Ovary (tissue), 9 donors: ENCODE results near the gene RSBN1L. TPM values are rescaled to one million over a fixed set of nuclear protein-coding genes. Genes with fewer than 3 reads are reported as not detected.

Experiments used
- DNase-seq, 5 donors: peaks; one replicate each; pipeline ENCODE4 v3.0.0-alpha.2; 2019 to 2020
- H3K27ac ChIP-seq, 2 donors: fragments of 200-600 bp; one replicate each; pipeline versions ENCODE4 v1.5.1 to v1.8.0; 2019 to 2022
- H3K27me3 ChIP-seq: fragments of 200-600 bp; one replicate; pipeline ENCODE4 v1.8.0; 2022
- H3K36me3 ChIP-seq: fragments of 200-600 bp; sonication (generic); one replicate; pipeline ENCODE4 v1.5.1; 2019
- H3K4me1 ChIP-seq: one replicate; pipeline ENCODE4 v1.8.1; 2013; ENCODE audit warnings: mild to moderate bottlenecking, moderate library complexity; ENCODE audit not compliant: insufficient read depth
- H3K4me3 ChIP-seq: fragments of 200-600 bp; sonication (generic); one replicate; pipeline ENCODE4 v1.5.1; 2017
- H3K9me3 ChIP-seq, 2 donors: fragments of 200-600 bp in 1 of 2; sonication (generic) in 1 of 2; one replicate each; pipeline versions ENCODE4 v1.5.1 to v1.8.1; 2013 to 2019; ENCODE audit warnings: mild to moderate bottlenecking in 1 of 2, moderate library complexity in 1 of 2
- CTCF ChIP-seq, 3 donors: fragments of 450-650 bp in 2 of 3; fragments of 200-600 bp in 1 of 3; IDR thresholded peaks; one replicate each; pipeline versions ENCODE4 v1.5.1 to v1.8.0; 2016 to 2022; ENCODE audit warnings: antibody characterized with exemption in 3 of 3, mild to moderate bottlenecking in 1 of 3
- EP300 ChIP-seq: sonication (generic); formaldehyde crosslinking; IDR thresholded peaks from one replicate; pipeline ENCODE4 v1.6.1; 2017; ENCODE audit warnings: antibody characterized with exemption
- POLR2A ChIP-seq: fragments of 450-650 bp; IDR thresholded peaks from one replicate; pipeline ENCODE4 v1.6.1; 2017; ENCODE audit warnings: antibody characterized with exemption, mild to moderate bottlenecking, moderate library complexity
- WGBS, 3 donors: extraction: QIAGEN DNeasy Blood & Tissue Kit in 1 of 3; methylation state at CpG; one replicate each; pipeline versions ENCODE4 v1.1.5 to v1.1.7; 2013 to 2017; 5-methylcytosine and 5-hydroxymethylcytosine counted together
- intact Hi-C, 4 donors: fragments of 100-400 bp; cut with DNase I; formaldehyde crosslinking; loops; one replicate each; pipeline versions ENCODE4 v1.11.0 to v1.15.1; 2022 to 2023
- polyA plus RNA-seq, 2 donors: library from polyadenylated mRNA; stranded (reverse); fragments of 200-250 nt in 1 of 2; fragments of 350-450 nt in 1 of 2; fragmentation: Illumina TruSeq in 1 of 2; extraction: RNeasy Lipid Tissue Mini Kit (QIAGEN cat#74804) in 1 of 2; gene quantifications; one replicate each; pipeline ENCODE4 v1.2.3, GENCODE V29; 2013 to 2014
- total RNA-seq, 7 donors: library from RNA; depleted of rRNA in 2 of 7; stranded (reverse); fragments of >200 nt in 2 of 7; fragmentation: NEBNext Ultra II Directional in 3 of 7; extraction: Animal tissue kit (Norgen Biotek cat#: 25700) in 3 of 7; gene quantifications; one replicate each; pipeline versions ENCODE4 v1.1.0 to v1.2.4, GENCODE V29; 2016 to 2023
- donor health status: DM: no; HTN: no; CAD: no; lungs with moderate emphysema.
- donor health status: DM: no; HTN: no; CAD: no.
- donor health status: Bipolar disorder and iron deficiency.
- donor health status: DM: yes; HTN: yes; CAD: no.
- donor health status: DM: no; HTN: no; CAD: no.
- donor health status: DM: yes; HTN: yes; CAD: no.

RSBN1L gene
- total and polyA plus RNA-seq, 9 donors: 12.4 to 28.3 (median 24.1) TPM

- peak overlapping the region; percentile 90 for H3K4me3 ChIP-seq
- peaks cover 13% of the 10 kb centered on the region for H3K4me1 ChIP-seq
- H3K27ac ChIP-seq: peak overlapping the region; percentile 18 to 89
- TF ChIP-seq CTCF (IDR thresholded peaks at IDR 0.05) (no peak), EP300 (no peak), POLR2A (no peak)
- peak in 3 of 5 donors; percentile 34 to 54 (median 38) for DNase-seq
- intact Hi-C loops: no loop called here
- no peaks in the 10 kb centered on the region for H3K27me3 ChIP-seq
- no peaks in the 10 kb centered on the region for H3K9me3 ChIP-seq
- 0 to 1% (median 0%) methylated on average over 10 of the region's 10 CpGs for WGBS, 3 donors
- no peaks in the 10 kb centered on the region for H3K36me3 ChIP-seq
Observed at GRCh38 chr7:77697535-77697831, 1.2 kb downstream of the RSBN1L start.

- Histone ChIP-seq H3K27ac (peak overlapping the region; percentile 18 to 89), H3K9me3 (no peaks in the 10 kb centered on the region), H3K27me3 (no peaks in the 10 kb centered on the region), H3K36me3 (no peaks in the 10 kb centered on the region), H3K4me1 (peaks cover 14% of the 10 kb centered on the region), H3K4me3 (peak overlapping the region; percentile 90)
- no peak for DNase-seq
- intact Hi-C loops: no loop called here
- TF ChIP-seq CTCF (IDR thresholded peaks at IDR 0.05): no peak
- no peak for TF ChIP-seq POLR2A
- TF ChIP-seq EP300: no peak
Observed at GRCh38 chr7:77698042-77698625, 1.9 kb downstream of the RSBN1L start.

GRCh38 chr7:77699056-77699455, 2.8 kb downstream of the RSBN1L start:
- Histone ChIP-seq H3K4me3 (no peak overlapping the region), H3K36me3 (no peaks in the 10 kb centered on the region), H3K27me3 (no peaks in the 10 kb centered on the region), H3K9me3 (no peaks in the 10 kb centered on the region), H3K4me1 (peaks cover 11% of the 10 kb centered on the region), H3K27ac (no peak overlapping the region)
- intact Hi-C loops: no loop called here
- 13 to 23% (median 18%) methylated on average over 2 of the region's 2 CpGs for WGBS, 3 donors
- no peak for TF ChIP-seq EP300
- TF ChIP-seq POLR2A: no peak
- no peak for TF ChIP-seq CTCF (IDR thresholded peaks at IDR 0.05)
- no peak for DNase-seq

- WGBS, 3 donors: 56 to 76% (median 73%) methylated on average over 2 of the region's 2 CpGs
Observed at GRCh38 chr7:77702513-77702912, 6.3 kb downstream of the RSBN1L start.

More at GRCh38 chr7:77702513-77702912, 6.3 kb downstream of the RSBN1L start:
- Histone ChIP-seq H3K4me1 (peaks cover 5% of the 10 kb centered on the region), H3K4me3 (no peak overlapping the region), H3K27ac (no peak overlapping the region), H3K9me3 (no peaks in the 10 kb centered on the region), H3K27me3 (no peaks in the 10 kb centered on the region), H3K36me3 (no peaks in the 10 kb centered on the region)
- intact Hi-C loops: no loop called here
- no peak for TF ChIP-seq EP300
- no peak for TF ChIP-seq POLR2A
- TF ChIP-seq CTCF (IDR thresholded peaks at IDR 0.05): no peak
- DNase-seq: no peak
